CD4-positive, alpha-beta T cell treated with Interleukin-6 at 100 ng/mL for 8 hours (primary cell): ENCODE data around the gene UHRF2.
"Not testable (repeated sequence)": the region's sequence is repeated elsewhere in the genome, so short reads cannot be mapped to it uniquely, and the experiment has no call there.

Experiments
- DNase-seq: peaks from one replicate; pipeline ENCODE4 v3.0.0-alpha.2; 2020; ENCODE audit warnings: mixed read lengths, low spot score

The UHRF2 gene

GRCh38 chr9:6428940-6429889 is 16.2 kb downstream of the UHRF2 start:
- peak; percentile 12 for DNase-seq

- no peak for DNase-seq
Observed at GRCh38 chr9:6431038-6431437, 18.0 kb downstream of the UHRF2 start.

GRCh38 chr9:6433410-6433809 is 20.4 kb downstream of the UHRF2 start:
- DNase-seq, result no peak

- no peak for DNase-seq
Observed at GRCh38 chr9:6439051-6439703, 26.2 kb downstream of the UHRF2 start.

- DNase-seq, result no peak
Observed at GRCh38 chr9:6440405-6440804, 27.4 kb downstream of the UHRF2 start.

GRCh38 chr9:6441269-6441668 is 28.3 kb downstream of the UHRF2 start:
- no peak for DNase-seq

GRCh38 chr9:6443661-6444060 is 30.7 kb downstream of the UHRF2 start:
- DNase-seq, result no peak

GRCh38 chr9:6444128-6444527 is 31.1 kb downstream of the UHRF2 start:
- no peak for DNase-seq

GRCh38 chr9:6449086-6449485 is 36.1 kb downstream of the UHRF2 start:
- DNase-seq, result no peak

- DNase-seq, result no peak
Observed at GRCh38 chr9:6449645-6450044, 36.6 kb downstream of the UHRF2 start.

- DNase-seq, result no peak
Observed at GRCh38 chr9:6450641-6451375, 37.8 kb downstream of the UHRF2 start.

- not testable (repeated sequence) for DNase-seq
Observed at GRCh38 chr9:6455292-6455691, 42.3 kb downstream of the UHRF2 start.

GRCh38 chr9:6458704-6459103 is 45.7 kb downstream of the UHRF2 start:
- DNase-seq, result not testable (repeated sequence)

- DNase-seq, result no peak
Observed at GRCh38 chr9:6459718-6460117, 46.7 kb downstream of the UHRF2 start.

GRCh38 chr9:6460189-6460768 is 47.3 kb downstream of the UHRF2 start:
- no peak for DNase-seq

GRCh38 chr9:6461619-6462018 is 48.6 kb downstream of the UHRF2 start:
- DNase-seq, result no peak

GRCh38 chr9:6467006-6467625 is 54.1 kb downstream of the UHRF2 start:
- no peak for DNase-seq

- no peak for DNase-seq
Observed at GRCh38 chr9:6471231-6471850, 58.3 kb downstream of the UHRF2 start.

- DNase-seq, result no peak
Observed at GRCh38 chr9:6473151-6473550, 60.2 kb downstream of the UHRF2 start.

GRCh38 chr9:6479959-6480358 is 67.0 kb downstream of the UHRF2 start:
- DNase-seq, result no peak

GRCh38 chr9:6484210-6484609 is 71.2 kb downstream of the UHRF2 start:
- no peak for DNase-seq
